ENCODE measurements around the gene SEC22C.

DNA sequence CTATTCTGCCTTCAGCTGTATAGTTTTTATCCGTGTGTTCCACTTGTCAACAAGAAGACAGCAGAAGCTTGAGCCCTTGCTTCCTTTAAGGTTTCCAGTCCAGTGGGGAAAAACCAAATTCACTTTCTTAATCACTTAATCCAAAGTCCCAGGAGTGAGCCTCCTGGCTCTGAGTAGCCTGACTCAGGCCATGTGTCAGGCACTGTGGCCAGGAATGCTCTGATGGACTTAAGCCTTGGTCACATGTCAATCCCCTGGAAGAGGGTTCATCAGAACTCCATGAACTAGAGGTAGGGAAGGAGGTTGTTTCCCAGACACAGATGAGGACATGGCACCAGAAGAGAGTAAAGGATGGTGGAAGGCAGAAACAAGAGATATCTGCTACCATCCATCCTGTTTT, 70.6 kb downstream of the SEC22C start:
- TF ChIP-seq, protein P1, sequence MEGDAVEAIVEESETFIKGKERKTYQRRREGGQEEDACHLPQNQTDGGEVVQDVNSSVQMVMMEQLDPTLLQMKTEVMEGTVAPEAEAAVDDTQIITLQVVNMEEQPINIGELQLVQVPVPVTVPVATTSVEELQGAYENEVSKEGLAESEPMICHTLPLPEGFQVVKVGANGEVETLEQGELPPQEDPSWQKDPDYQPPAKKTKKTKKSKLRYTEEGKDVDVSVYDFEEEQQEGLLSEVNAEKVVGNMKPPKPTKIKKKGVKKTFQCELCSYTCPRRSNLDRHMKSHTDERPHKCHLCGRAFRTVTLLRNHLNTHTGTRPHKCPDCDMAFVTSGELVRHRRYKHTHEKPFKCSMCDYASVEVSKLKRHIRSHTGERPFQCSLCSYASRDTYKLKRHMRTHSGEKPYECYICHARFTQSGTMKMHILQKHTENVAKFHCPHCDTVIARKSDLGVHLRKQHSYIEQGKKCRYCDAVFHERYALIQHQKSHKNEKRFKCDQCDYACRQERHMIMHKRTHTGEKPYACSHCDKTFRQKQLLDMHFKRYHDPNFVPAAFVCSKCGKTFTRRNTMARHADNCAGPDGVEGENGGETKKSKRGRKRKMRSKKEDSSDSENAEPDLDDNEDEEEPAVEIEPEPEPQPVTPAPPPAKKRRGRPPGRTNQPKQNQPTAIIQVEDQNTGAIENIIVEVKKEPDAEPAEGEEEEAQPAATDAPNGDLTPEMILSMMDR (IDR thresholded peaks at IDR 0.05), result no peak
- TF ChIP-seq POLR2A (IDR thresholded peaks at IDR 0.05), result no peak

Measured in heart left ventricle (tissue), 13 donors.